ENCODE measurements around the gene SH3PXD2A.

The SH3PXD2A gene

GRCh38 chr10:103632247-103632642, 223.1 kb downstream of the SH3PXD2A start:
- Histone ChIP-seq H3K4me2 (ENCODE audit: insufficient read depth, low read length) (no peak overlapping the region), H3K9me3 (ENCODE audit: insufficient read depth, low read length, severe bottlenecking) (no peaks in the 10 kb centered on the region), H3K79me2 (ENCODE audit: insufficient read depth, low read length) (no peaks in the 10 kb centered on the region), H3K36me3 (ENCODE audit: insufficient read depth, low read length) (peaks cover 7% of the 10 kb centered on the region; the same call in 1 of the 2 replicates), H2AFZ (ENCODE audit: low read depth, low read length) (no peak overlapping the region), H3K27ac (ENCODE audit: low read length) (no peak overlapping the region), H3K27me3 (ENCODE audit: insufficient read depth, low read length, poor library complexity) (no peaks in the 10 kb centered on the region), H3K4me3 (ENCODE audit: low read depth in 1 of 2, low read length in 2 of 2) (no peak overlapping the region), H3K9ac (ENCODE audit: low read depth, low read length) (no peak overlapping the region), H4K20me1 (ENCODE audit: insufficient read depth, low read length) (peaks cover 14% of the 10 kb centered on the region), H3K4me1 (ENCODE audit: insufficient read depth, low read length) (no peaks in the 10 kb centered on the region)
- DNase-seq (no peak), ATAC-seq (ENCODE audit: insufficient read depth, low read depth) (no peak)
- TF ChIP-seq CTCF (IDR thresholded peaks at IDR 0.05; ENCODE audit: borderline replicate concordance, extremely low read depth, low read length, poor library complexity, severe bottlenecking) (no peak), EZH2 (IDR thresholded peaks at IDR 0.05; ENCODE audit: borderline replicate concordance, low read depth, low read length, severe bottlenecking) (no peak)

- H3K27me3 ChIP-seq (ENCODE audit: insufficient read depth, low read length, poor library complexity): no peaks in the 10 kb centered on the region
- H4K20me1 ChIP-seq (ENCODE audit: insufficient read depth, low read length): peaks cover 14% of the 10 kb centered on the region
- TF ChIP-seq EZH2 (IDR thresholded peaks at IDR 0.05; ENCODE audit: borderline replicate concordance, low read depth, low read length, severe bottlenecking) (no peak), CTCF (IDR thresholded peaks at IDR 0.05; ENCODE audit: borderline replicate concordance, extremely low read depth, low read length, poor library complexity, severe bottlenecking) (no peak)
- H3K9me3 ChIP-seq (ENCODE audit: insufficient read depth, low read length, severe bottlenecking): no peaks in the 10 kb centered on the region
- H3K79me2 ChIP-seq (ENCODE audit: insufficient read depth, low read length): no peaks in the 10 kb centered on the region
- H3K9ac ChIP-seq (ENCODE audit: low read depth, low read length): no peak overlapping the region
- peaks cover 19% of the 10 kb centered on the region for H3K36me3 ChIP-seq (ENCODE audit: insufficient read depth, low read length)
- ATAC-seq (ENCODE audit: insufficient read depth, low read depth) (no peak), DNase-seq (no peak)
- no peak overlapping the region for H3K4me2 ChIP-seq (ENCODE audit: insufficient read depth, low read length)
- no peak overlapping the region for H3K27ac ChIP-seq (ENCODE audit: low read length)
- no peak overlapping the region for H2AFZ ChIP-seq (ENCODE audit: low read depth, low read length)
- H3K4me1 ChIP-seq (ENCODE audit: insufficient read depth, low read length): no peaks in the 10 kb centered on the region
- no peak overlapping the region for H3K4me3 ChIP-seq (ENCODE audit: low read depth in 1 of 2, low read length in 2 of 2)
Observed at GRCh38 chr10:103630156-103630555, 225.2 kb downstream of the SH3PXD2A start.

GRCh38 chr10:103629581-103629980, 225.8 kb downstream of the SH3PXD2A start:
- H3K27me3 ChIP-seq (ENCODE audit: insufficient read depth, low read length, poor library complexity): no peaks in the 10 kb centered on the region
- DNase-seq: no peak
- ATAC-seq (ENCODE audit: insufficient read depth, low read depth): no peak
- H3K27ac ChIP-seq (ENCODE audit: low read length): no peak overlapping the region
- H3K36me3 ChIP-seq (ENCODE audit: insufficient read depth, low read length): peaks cover 22% of the 10 kb centered on the region
- peaks cover 10% of the 10 kb centered on the region for H4K20me1 ChIP-seq (ENCODE audit: insufficient read depth, low read length)
- no peak overlapping the region for H3K4me2 ChIP-seq (ENCODE audit: insufficient read depth, low read length)
- H3K9ac ChIP-seq (ENCODE audit: low read depth, low read length): no peak overlapping the region
- H3K4me3 ChIP-seq (ENCODE audit: low read depth in 1 of 2, low read length in 2 of 2): no peak overlapping the region
- no peak overlapping the region for H2AFZ ChIP-seq (ENCODE audit: low read depth, low read length)
- H3K9me3 ChIP-seq (ENCODE audit: insufficient read depth, low read length, severe bottlenecking): no peaks in the 10 kb centered on the region
- no peaks in the 10 kb centered on the region for H3K4me1 ChIP-seq (ENCODE audit: insufficient read depth, low read length)
- TF ChIP-seq EZH2 (IDR thresholded peaks at IDR 0.05; ENCODE audit: borderline replicate concordance, low read depth, low read length, severe bottlenecking) (no peak), CTCF (IDR thresholded peaks at IDR 0.05; ENCODE audit: borderline replicate concordance, extremely low read depth, low read length, poor library complexity, severe bottlenecking) (no peak)
- H3K79me2 ChIP-seq (ENCODE audit: insufficient read depth, low read length): no peaks in the 10 kb centered on the region

- no peaks in the 10 kb centered on the region for H3K4me1 ChIP-seq (ENCODE audit: insufficient read depth, low read length)
- no peaks in the 10 kb centered on the region for H3K79me2 ChIP-seq (ENCODE audit: insufficient read depth, low read length)
- no peak overlapping the region for H3K4me3 ChIP-seq (ENCODE audit: low read depth in 1 of 2, low read length in 2 of 2)
- ATAC-seq (ENCODE audit: insufficient read depth, low read depth) (no peak), DNase-seq (no peak)
- no peak overlapping the region for H3K4me2 ChIP-seq (ENCODE audit: insufficient read depth, low read length)
- no peak overlapping the region for H3K27ac ChIP-seq (ENCODE audit: low read length)
- H4K20me1 ChIP-seq (ENCODE audit: insufficient read depth, low read length): peaks cover 3% of the 10 kb centered on the region; the same call in 1 of the 2 replicates
- H3K36me3 ChIP-seq (ENCODE audit: insufficient read depth, low read length): peaks cover 29% of the 10 kb centered on the region
- no peak overlapping the region for H3K9ac ChIP-seq (ENCODE audit: low read depth, low read length)
- H2AFZ ChIP-seq (ENCODE audit: low read depth, low read length): no peak overlapping the region
- no peaks in the 10 kb centered on the region for H3K27me3 ChIP-seq (ENCODE audit: insufficient read depth, low read length, poor library complexity)
- no peaks in the 10 kb centered on the region for H3K9me3 ChIP-seq (ENCODE audit: insufficient read depth, low read length, severe bottlenecking)
- no peak for TF ChIP-seq EZH2 (IDR thresholded peaks at IDR 0.05; ENCODE audit: borderline replicate concordance, low read depth, low read length, severe bottlenecking)
Observed at GRCh38 chr10:103627893-103628292, 227.5 kb downstream of the SH3PXD2A start.

All from DND-41 (cell line).